Parietal lobe (tissue), 1 donor: ENCODE measurements around the gene CCDC24. TPM values are rescaled to one million over a fixed set of nuclear protein-coding genes. Genes with fewer than 3 reads are reported as not detected.

Source experiments
- total RNA-seq: library from RNA; depleted of rRNA; stranded (reverse); fragments of >200 nt; gene quantifications from one replicate; pipeline ENCODE4 v1.2.3, GENCODE V29; 2014

CCDC24 gene
- total RNA-seq: 7.8 TPM

GRCh38 chr1:43991476-43992231 is at the start of gene CCDC24:
Gene CCDC24, plus strand, starts transcription at chr1:43991599. Its CDS starts 280 bp downstream, at chr1:43991879.

GRCh38 chr1:43946236-43947060 is 45.0 kb upstream of the CCDC24 start, which contains the start of gene IPO13:
Gene IPO13, plus strand, starts transcription at chr1:43946950. Its CDS starts 651 bp downstream, at chr1:43947601.

GRCh38 chr1:43969746-43970466 is 21.5 kb upstream of the CCDC24 start, which contains the start of gene DPH2:
Gene DPH2, plus strand, starts transcription at chr1:43970010. Its CDS starts 166 bp downstream, at chr1:43970176.

GRCh38 chr1:43974443-43975248 is 16.8 kb upstream of the CCDC24 start, which contains the start of gene ATP6V0B:
Gene ATP6V0B, plus strand, starts transcription at chr1:43974960. Its CDS starts 81 bp downstream, at chr1:43975041.

GRCh38 chr1:43978551-43979260 is 12.7 kb upstream of the CCDC24 start, which contains the start of gene B4GALT2:
Gene B4GALT2, plus strand, starts transcription at chr1:43979210. Its CDS starts 1,951 bp downstream, at chr1:43981161.

GRCh38 chr1:44031252-44032169 is 40.1 kb downstream of the CCDC24 start, which contains the start of gene SLC6A9:
Gene SLC6A9, minus strand, starts transcription at chr1:44031462. Its CDS starts 7,185 bp downstream, at chr1:44024277.

Other genes starting within 250 kb of the CCDC24 start
- gene ARTN, start 57.8 kb upstream of the CCDC24 start, total RNA-seq: 0.31 TPM
- gene IPO13, start 44.6 kb upstream of the CCDC24 start, total RNA-seq: 23.5 TPM
- 18.8 TPM for gene DPH2, start 21.6 kb upstream of the CCDC24 start, total RNA-seq
- 126 TPM for gene ATP6V0B, start 16.6 kb upstream of the CCDC24 start, total RNA-seq
- 82.0 TPM for gene B4GALT2, start 12.4 kb upstream of the CCDC24 start, total RNA-seq
- 5.9 TPM for gene SLC6A9, start 39.9 kb downstream of the CCDC24 start, total RNA-seq
- not detected for gene KLF17, start 127.2 kb downstream of the CCDC24 start, total RNA-seq
- not detected for gene KLF18, start 150.0 kb downstream of the CCDC24 start, total RNA-seq
- 50.7 TPM for gene DMAP1, start 221.9 kb downstream of the CCDC24 start, total RNA-seq